ENCODE measurements around the gene EDC3.

DNA sequence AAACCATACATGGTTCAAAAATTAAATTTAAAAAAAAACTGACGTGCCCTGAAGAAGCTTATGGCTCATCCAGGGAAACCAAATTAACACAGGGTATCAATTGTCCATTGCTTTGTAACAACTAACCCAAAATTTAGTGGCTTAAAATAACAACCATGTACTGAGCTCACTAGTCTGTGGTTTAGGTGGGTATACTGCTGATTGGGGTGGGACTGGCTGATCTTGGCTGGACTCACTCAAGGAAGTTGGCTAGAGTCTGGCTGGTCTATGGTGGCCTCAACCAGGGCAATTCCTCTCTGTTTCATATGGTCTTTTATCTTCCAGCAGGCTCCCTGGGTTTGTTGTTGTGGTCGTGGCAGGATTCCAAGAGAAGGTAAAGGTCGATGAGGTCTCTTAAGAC, 14.1 kb upstream of the EDC3 start:
- no peak for TF ChIP-seq CTCF (IDR thresholded peaks at IDR 0.05; ENCODE audit: low read depth, low read length)
- no peak for TF ChIP-seq EZH2phosphoT487 (IDR thresholded peaks at IDR 0.05; ENCODE audit: low read depth)

All from OCI-LY3 (cell line).